H9 (cell line): ENCODE measurements around the gene KLHL4. TPM values are rescaled to one million over a fixed set of nuclear protein-coding genes. Genes with fewer than 3 reads are reported as not detected.

Experiments used
- DNase-seq: peaks from one replicate; pipeline ENCODE4 v3.0.0-alpha.2; 2017
- H2AFZ ChIP-seq: one replicate; pipeline ENCODE4 v1.6.1; 2013; ENCODE audit warnings: mild to moderate bottlenecking, low read length, control low read depth, moderate library complexity
- H2AK5ac ChIP-seq: 2 replicates; pipeline ENCODE4 v1.6.1; 2013; ENCODE audit warnings: low read length, control low read depth, mixed read lengths; ENCODE audit not compliant: insufficient read length
- H2BK120ac ChIP-seq: one replicate; pipeline ENCODE4 v1.6.1; 2013; ENCODE audit warnings: low read depth, mild to moderate bottlenecking, low read length, control low read depth, inconsistent platforms; ENCODE audit not compliant: poor library complexity, severe bottlenecking
- H2BK12ac ChIP-seq: 2 replicates; pipeline ENCODE4 v1.6.1; 2013; ENCODE audit warnings: low read length, control low read depth, mixed read lengths, low read depth; ENCODE audit not compliant: insufficient read length
- H2BK15ac ChIP-seq: 2 replicates; pipeline ENCODE4 v1.6.1; 2013; ENCODE audit warnings: low read depth, low read length, control low read depth
- H2BK20ac ChIP-seq: one replicate; pipeline ENCODE4 v1.6.1; 2013; ENCODE audit warnings: low read depth, mild to moderate bottlenecking, low read length, control low read depth, inconsistent platforms; ENCODE audit not compliant: poor library complexity, severe bottlenecking
- H2BK5ac ChIP-seq: 2 replicates; pipeline ENCODE4 v1.6.1; 2013; ENCODE audit warnings: low read length, control low read depth, mixed read lengths; ENCODE audit not compliant: insufficient read length
- H3K14ac ChIP-seq: 2 replicates; pipeline ENCODE4 v1.6.1; 2013; ENCODE audit warnings: low read length, control low read depth; ENCODE audit not compliant: insufficient read depth
- H3K18ac ChIP-seq: 2 replicates; pipeline ENCODE4 v1.6.1; 2013; ENCODE audit warnings: low read depth, mild to moderate bottlenecking, mixed read lengths, low read length, control low read depth; ENCODE audit not compliant: insufficient read length
- H3K23ac ChIP-seq: 2 replicates; pipeline ENCODE4 v1.6.1; 2013; ENCODE audit warnings: low read length, control low read depth, mixed read lengths, low read depth; ENCODE audit not compliant: insufficient read length
- H3K23me2 ChIP-seq: 2 replicates; pipeline ENCODE4 v1.6.1; 2013; ENCODE audit warnings: low read depth, mild to moderate bottlenecking, mixed read lengths, low read length, control low read depth; ENCODE audit not compliant: insufficient read length, poor library complexity, severe bottlenecking
- H3K27ac ChIP-seq: 2 replicates; pipeline ENCODE4 v1.5.1; 2013; ENCODE audit warnings: low read length, control low read depth, mixed read lengths, low read depth; ENCODE audit not compliant: insufficient read length
- H3K27me3 ChIP-seq: 2 replicates; pipeline ENCODE4 v1.6.1; 2013; ENCODE audit warnings: low read length, control low read depth, inconsistent platforms; ENCODE audit not compliant: insufficient read depth
- H3K4ac ChIP-seq: 2 replicates; pipeline ENCODE4 v1.6.1; 2013; ENCODE audit warnings: low read depth, mild to moderate bottlenecking, control low read depth, inconsistent platforms, low read length, moderate library complexity
- H3K4me1 ChIP-seq: 2 replicates; pipeline ENCODE4 v1.6.1; 2013; ENCODE audit warnings: low read length, control low read depth, inconsistent platforms; ENCODE audit not compliant: insufficient read depth
- H3K4me2 ChIP-seq: 2 replicates; pipeline ENCODE4 v1.6.1; 2013; ENCODE audit warnings: low read length, control low read depth, mixed read lengths; ENCODE audit not compliant: insufficient read length, insufficient read depth
- H3K56ac ChIP-seq: 2 replicates; pipeline ENCODE4 v1.6.1; 2013; ENCODE audit warnings: low read depth, mild to moderate bottlenecking, mixed read lengths, low read length, control low read depth; ENCODE audit not compliant: insufficient read length
- H3K79me1 ChIP-seq: 2 replicates; pipeline ENCODE4 v1.6.1; 2013; ENCODE audit warnings: low read depth, mild to moderate bottlenecking, moderate library complexity, low read length, control low read depth, inconsistent platforms; ENCODE audit not compliant: insufficient read depth, poor library complexity, severe bottlenecking
- H3K79me2 ChIP-seq: 2 replicates; pipeline ENCODE4 v1.6.1; 2013; ENCODE audit warnings: low read length, control low read depth, inconsistent platforms; ENCODE audit not compliant: insufficient read depth
- H3K9ac ChIP-seq: 2 replicates; pipeline ENCODE4 v1.6.1; 2013; ENCODE audit warnings: low read length, control low read depth, mixed read lengths; ENCODE audit not compliant: insufficient read length; ENCODE audit errors: extremely low read depth
- H3K9me3 ChIP-seq: one replicate; pipeline ENCODE4 v1.6.1; 2013; ENCODE audit warnings: low read depth, low read length, inconsistent platforms; ENCODE audit not compliant: control insufficient read depth
- H3T11ph ChIP-seq: one replicate; pipeline ENCODE4 v1.6.1; 2013; ENCODE audit warnings: mild to moderate bottlenecking, low read length, control low read depth, inconsistent platforms
- H4K20me1 ChIP-seq: one replicate; pipeline ENCODE4 v1.6.1; 2013; ENCODE audit not compliant: control insufficient read depth, insufficient read length, insufficient read depth
- H4K5ac ChIP-seq: 2 replicates; pipeline ENCODE4 v1.6.1; 2013; ENCODE audit warnings: low read depth, mild to moderate bottlenecking, mixed read lengths, low read length, control low read depth; ENCODE audit not compliant: insufficient read length
- H4K8ac ChIP-seq: replicated peaks from 2 replicates; pipeline ENCODE4 v1.6.1; 2013; ENCODE audit warnings: low read length, control low read depth, mixed read lengths, low read depth; ENCODE audit not compliant: insufficient read length
- H4K91ac ChIP-seq: 2 replicates; pipeline ENCODE4 v1.6.1; 2013; ENCODE audit warnings: low read depth, mild to moderate bottlenecking, moderate library complexity, mixed read lengths, low read length, control low read depth; ENCODE audit not compliant: insufficient read length
- H3K27ac Mint-ChIP-seq, 3 experiments: 2 replicates in 2 of 3; 3 replicates in 1 of 3; pipeline ENCODE4 v1.8.0; 2020 to 2021; ENCODE audit warnings: mixed read lengths in 3 of 3, mild to moderate bottlenecking in 1 of 3, moderate library complexity in 1 of 3
- H3K27me3 Mint-ChIP-seq: 2 replicates; pipeline ENCODE4 v1.8.0; 2021; ENCODE audit warnings: low read depth, mild to moderate bottlenecking, moderate library complexity, mixed read lengths
- H3K36me3 Mint-ChIP-seq, 3 experiments: 2 replicates in 2 of 3; 3 replicates in 1 of 3; pipeline ENCODE4 v1.8.0; 2020 to 2021; ENCODE audit warnings: low read depth in 3 of 3, mixed read lengths in 3 of 3; ENCODE audit not compliant: insufficient read depth in 1 of 3
- H3K4me1 Mint-ChIP-seq, 2 experiments: 2 replicates each; pipeline ENCODE4 v1.8.0; 2020; ENCODE audit warnings: mixed read lengths in 2 of 2
- H3K4me3 Mint-ChIP-seq, 2 experiments: 2 replicates in 1 of 2; 3 replicates in 1 of 2; pipeline ENCODE4 v1.8.0; 2020 to 2021; ENCODE audit warnings: mild to moderate bottlenecking in 2 of 2, mixed read lengths in 2 of 2, moderate library complexity in 1 of 2
- H3K9me3 Mint-ChIP-seq, 2 experiments: 2 replicates in 1 of 2; 3 replicates in 1 of 2; pipeline ENCODE4 v1.8.0; 2020; ENCODE audit warnings: mild to moderate bottlenecking in 2 of 2, mixed read lengths in 2 of 2, moderate library complexity in 1 of 2
- CTCF ChIP-seq: fragments of 200-600 bp; sonication (generic); conservative IDR thresholded peaks from 3 replicates; pipeline ENCODE4 v1.8.0; 2021; ENCODE audit warnings: antibody characterized with exemption, mild to moderate bottlenecking
- WGBS: extraction: QIAGEN DNeasy Blood & Tissue Kit; methylation state at CpG from one replicate; pipeline ENCODE4 v1.1.7; 2013; ENCODE audit warnings: missing lambda C conversion rate, low lambda C conversion rate, mixed read lengths; ENCODE audit not compliant: insufficient read length; ENCODE audit errors: extremely low coverage; 5-methylcytosine and 5-hydroxymethylcytosine counted together
- total RNA-seq: library from RNA; stranded (reverse); gene quantifications from 2 replicates; pipeline ENCODE4 v1.2.1, GENCODE V29; 2021

The KLHL4 gene
- total RNA-seq, 1 experiment from 2014 or later: 22.3 TPM

DNA sequence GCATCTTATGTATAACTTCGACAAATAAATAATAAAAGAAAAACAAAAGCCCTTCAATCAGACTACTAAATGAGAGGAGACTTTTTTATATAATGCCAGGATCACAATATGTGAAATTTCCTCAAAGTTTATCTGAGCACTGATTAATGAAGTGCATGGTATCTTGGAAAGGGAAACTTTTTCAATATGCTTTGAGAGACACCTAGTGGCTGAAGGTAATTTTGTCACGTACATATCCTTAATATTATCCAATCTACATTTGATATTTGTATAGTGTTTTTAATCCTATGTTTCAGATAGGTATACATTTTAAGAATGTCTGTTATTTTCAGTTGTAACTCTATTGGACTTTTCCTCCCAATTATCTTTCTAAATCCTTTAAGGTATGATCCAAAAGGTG lies 146.8 kb downstream of the KLHL4 start:
- Histone ChIP-seq H3K4ac (no peak overlapping the region), H2BK12ac (no peak overlapping the region), H3K23me2 (no peaks in the 10 kb centered on the region), H2BK120ac (no peak overlapping the region), H4K8ac (no peak overlapping the region), H2BK5ac (no peak overlapping the region), H3K9me3 (no peaks in the 10 kb centered on the region), H3K9ac (no peak overlapping the region), H3K27me3 (no peaks in the 10 kb centered on the region), H3T11ph (no peak overlapping the region), H2AK5ac (no peak overlapping the region), H3K56ac (no peak overlapping the region), H4K91ac (no peak overlapping the region), H3K4me2 (no peak overlapping the region), H2AFZ (no peak overlapping the region), H3K4me1 (no peaks in the 10 kb centered on the region; the same call in 1 of the 2 replicates), H3K23ac (no peak overlapping the region), H2BK20ac (no peak overlapping the region), H2BK15ac (no peak overlapping the region), H4K5ac (no peak overlapping the region), H3K18ac (no peak overlapping the region), H3K14ac (no peak overlapping the region), H3K27ac (no peak overlapping the region), H3K79me2 (no peaks in the 10 kb centered on the region), H3K79me1 (no peaks in the 10 kb centered on the region), H4K20me1 (no peaks in the 10 kb centered on the region)
- Mint-ChIP-seq H3K27me3 (no peaks in the 10 kb centered on the region), H3K4me1 (peaks cover 9 to 40% of the 10 kb centered on the region in 2 experiments), H3K4me3 (no peak overlapping the region), H3K36me3 (peaks cover 0 to 2% (median 0%) of the 10 kb centered on the region in 3 experiments; a peak in 2 of 7 replicates), H3K27ac (0 out of 7 replicates have a peak overlapping the region, but pooled peaks of 1 of the 3 experiments have one; percentile 52), H3K9me3 (no peaks in the 10 kb centered on the region)
- TF ChIP-seq CTCF: peak; percentile 82
- no peak for DNase-seq
- WGBS: no CpG with 5 or more reads among the region's 2 CpGs
